ENCODE measurements around the gene MGAT1. TPM values are rescaled to one million over a fixed set of nuclear protein-coding genes. Genes with fewer than 3 reads are reported as not detected.

Gene MGAT1
- total RNA-seq, 2 donors from 2014 or later = 96.2 to 98.8 TPM

- intact Hi-C loops (cut with DNase I) = no loop called here
Observed at GRCh38 chr5:180839227-180839626, 36.6 kb upstream of the MGAT1 start.

GRCh38 chr5:180837478-180837877, 34.9 kb upstream of the MGAT1 start:
- WGBS, 2 donors = 94 to 95% methylated on average over 4 of the region's 4 CpGs
- intact Hi-C loops (cut with DNase I) = no loop called here
- H3K36me3 ChIP-seq (replicated peaks in 1 of 2; ENCODE audit: insufficient read depth in 1 of 2, low read depth in 2 of 2) = peaks cover 0 to 2% of the 10 kb centered on the region in 2 donors

More at GRCh38 chr5:180839227-180839626, 36.6 kb upstream of the MGAT1 start:
- Histone ChIP-seq H3K27me3 (no peaks in the 10 kb centered on the region), H3K9me3 (no peaks in the 10 kb centered on the region), H3K36me3 (replicated peaks in 1 of 2; ENCODE audit: insufficient read depth in 1 of 2, low read depth in 2 of 2) (peaks cover 0 to 2% of the 10 kb centered on the region in 2 donors), H3K4me1 (peaks cover 4% of the 10 kb centered on the region), H3K27ac (no peak overlapping the region), H3K4me3 (no peak overlapping the region)
- TF ChIP-seq CTCF (IDR thresholded peaks at IDR 0.05) (no peak), POLR2A (IDR thresholded peaks at IDR 0.05) (no peak)
- DNase-seq (no peak), ATAC-seq (no peak)
- 92 to 100% methylated on average over 2 of the region's 2 CpGs for WGBS, 2 donors

GRCh38 chr5:180832638-180833068, 30.0 kb upstream of the MGAT1 start:
- Histone ChIP-seq H3K27ac (peak overlapping the region in 1 of 4 donors; percentile 97), H3K27me3 (no peaks in the 10 kb centered on the region), H3K4me3 (no peak overlapping the region), H3K4me1 (peaks cover 43% of the 10 kb centered on the region), H3K36me3 (replicated peaks in 1 of 2; ENCODE audit: insufficient read depth in 1 of 2, low read depth in 2 of 2) (no peaks in the 10 kb centered on the region), H3K9me3 (no peaks in the 10 kb centered on the region)
- WGBS, 2 donors = 38 to 44% methylated on average over 2 of the region's 2 CpGs
- TF ChIP-seq CTCF (IDR thresholded peaks at IDR 0.05) (no peak), POLR2A (IDR thresholded peaks at IDR 0.05) (no peak)
- intact Hi-C loops (cut with DNase I) = no loop called here
- DNase-seq = no peak
- ATAC-seq = no peak

More at GRCh38 chr5:180837478-180837877, 34.9 kb upstream of the MGAT1 start:
- H3K27me3 ChIP-seq = no peaks in the 10 kb centered on the region
- TF ChIP-seq POLR2A (IDR thresholded peaks at IDR 0.05) (no peak), CTCF (IDR thresholded peaks at IDR 0.05) (no peak)
- no peak overlapping the region for H3K4me3 ChIP-seq
- ATAC-seq = no peak
- H3K9me3 ChIP-seq = no peaks in the 10 kb centered on the region
- H3K4me1 ChIP-seq = peaks cover 21% of the 10 kb centered on the region
- no peak overlapping the region for H3K27ac ChIP-seq
- DNase-seq = no peak

- peaks cover 54% of the 10 kb centered on the region for H3K4me1 ChIP-seq
- H3K27ac ChIP-seq = peak overlapping the region; percentile 91 to 99 (median 98)
- H3K36me3 ChIP-seq (replicated peaks in 1 of 2; ENCODE audit: insufficient read depth in 1 of 2, low read depth in 2 of 2) = no peaks in the 10 kb centered on the region
- H3K9me3 ChIP-seq = no peaks in the 10 kb centered on the region
- no peaks in the 10 kb centered on the region for H3K27me3 ChIP-seq
- DNase-seq (peak; percentile 88 to 91 (median 90)), ATAC-seq (peak; percentile 92)
- peak overlapping the region; percentile 59 to 98 for H3K4me3 ChIP-seq
- intact Hi-C loops (cut with DNase I) = no loop called here
- WGBS, 2 donors = 1% methylated on average over 53 to 68 of the region's 80 CpGs
- TF ChIP-seq CTCF (IDR thresholded peaks at IDR 0.05) (peak in 4 of 7 experiments; percentile 36 to 45 (median 42)), POLR2A (IDR thresholded peaks at IDR 0.05) (peak; percentile 57 to 81 (median 77))
Observed at GRCh38 chr5:180831139-180832093, 28.8 kb upstream of the MGAT1 start.
